Endothelial cell of umbilical vein (primary cell): ENCODE results near the gene GTF3C5. TPM values are rescaled to one million over a fixed set of nuclear protein-coding genes. Genes with fewer than 3 reads are reported as not detected.

Experiments
- BruUV-seq: library from RNA; stranded (reverse); fragments of 400-500 nt; replicated peaks from 2 replicates; lab custom pipeline; 2021; lab: Mats Ljungman, UMichigan
- CTCF ChIA-PET: fragments of 300-600, 350-600 bp; sonication (Branson Sonifier 250); formaldehyde crosslinking; loops from one replicate; lab custom pipeline; 2021; ENCODE audit warnings: antibody characterized with exemption, inconsistent platforms; lab: Charles Lee
- POLR2A ChIA-PET: fragments of 300-600, 350-600 bp; sonication (Branson Sonifier 250); formaldehyde crosslinking; loops from one replicate; lab custom pipeline; 2021; ENCODE audit warnings: antibody characterized with exemption, inconsistent platforms; lab: Charles Lee
- DNase-seq: peaks from one replicate; pipeline ENCODE4 v3.0.0-alpha.2; 2011; ENCODE audit warnings: low read depth, low spot score
- FAIRE-seq: peaks from 2 replicates; lab custom pipeline; 2011; peaks lifted over from hg19 to GRCh38; lab: Jason Lieb, UNC
- H2AFZ ChIP-seq: 2 replicates; pipeline ENCODE4 v1.6.0; 2012; ENCODE audit warnings: low read depth, low read length, control low read depth, inconsistent platforms
- H3K27ac ChIP-seq: 2 replicates; pipeline ENCODE4 v1.5.1; 2011; ENCODE audit warnings: low read depth, mild to moderate bottlenecking, control low read depth, low read length, moderate library complexity; ENCODE audit not compliant: insufficient read depth
- H3K27me3 ChIP-seq, 2 experiments: 2 replicates each; pipeline versions ENCODE4 v1.6.0 to v1.6.1; 2011; ENCODE audit warnings: low read length in 2 of 2, mixed read lengths in 1 of 2; ENCODE audit not compliant: control insufficient read depth in 2 of 2, insufficient read depth in 2 of 2
- H3K36me3 ChIP-seq, 2 experiments: 2 replicates in 1 of 2; 3 replicates in 1 of 2; pipeline ENCODE4 v1.5.1; 2011; ENCODE audit warnings: low read length in 2 of 2, mild to moderate bottlenecking in 1 of 2, moderate library complexity in 1 of 2; ENCODE audit not compliant: control insufficient read depth in 2 of 2, insufficient read depth in 2 of 2; ENCODE audit errors: extremely low read depth in 1 of 2
- H3K4me1 ChIP-seq: 3 replicates; pipeline ENCODE4 v1.5.1; 2011; ENCODE audit warnings: mild to moderate bottlenecking, low read length; ENCODE audit not compliant: control insufficient read depth, insufficient read depth; ENCODE audit errors: extremely low read depth
- H3K4me2 ChIP-seq: 2 replicates; pipeline ENCODE4 v1.6.1; 2011; ENCODE audit warnings: low read length, control low read depth, mixed read lengths; ENCODE audit not compliant: insufficient read depth
- H3K4me3 ChIP-seq, 3 experiments: fragments of 200-600 bp in 1 of 3; sonication (generic), shearing (Covaris generic) in 1 of 3; replicated peaks in 1 of 3; 2 replicates each; pipeline ENCODE4 v1.5.1; 2011 to 2016; ENCODE audit warnings: control low read depth in 3 of 3, low read length in 3 of 3, mild to moderate bottlenecking in 2 of 3, inconsistent platforms in 1 of 3, low read depth in 1 of 3, moderate library complexity in 1 of 3; ENCODE audit not compliant: insufficient read depth in 1 of 3
- H3K79me2 ChIP-seq: 2 replicates; pipeline ENCODE4 v1.6.0; 2012; ENCODE audit warnings: low read length, inconsistent platforms; ENCODE audit not compliant: control insufficient read depth, insufficient read depth
- H3K9ac ChIP-seq: replicated peaks from 2 replicates; pipeline ENCODE3; 2011; ENCODE audit warnings: low read length, control low read depth; ENCODE audit not compliant: insufficient read depth; ENCODE audit errors: extremely low read depth
- H3K9me1 ChIP-seq: replicated peaks from 3 replicates; pipeline ENCODE4 v1.6.0; 2011; ENCODE audit warnings: mild to moderate bottlenecking, low read length; ENCODE audit not compliant: control insufficient read depth, insufficient read depth; ENCODE audit errors: extremely low read depth
- H3K9me3 ChIP-seq: replicated peaks from 2 replicates; pipeline ENCODE4 v1.5.1; 2012; ENCODE audit warnings: low read length, inconsistent platforms; ENCODE audit not compliant: control insufficient read depth, insufficient read depth
- H4K20me1 ChIP-seq: replicated peaks from 2 replicates; pipeline ENCODE3; 2011; ENCODE audit warnings: mild to moderate bottlenecking, low read length; ENCODE audit not compliant: control insufficient read depth, insufficient read depth; ENCODE audit errors: extremely low read depth
- CTCF ChIP-seq, 2 donors: IDR thresholded peaks; 1 replicate in 1 of 2; 2 replicates in 1 of 2; pipeline ENCODE4 v1.5.1; 2011; ENCODE audit warnings: low read length in 2 of 2, mild to moderate bottlenecking in 2 of 2, moderate library complexity in 2 of 2, control low read depth in 1 of 2, inconsistent platforms in 1 of 2, low read depth in 1 of 2; ENCODE audit not compliant: insufficient read depth in 1 of 2; ENCODE audit errors: extremely low read depth in 1 of 2
- EZH2 ChIP-seq: IDR thresholded peaks from 2 replicates; pipeline ENCODE4 v1.6.1; 2012; ENCODE audit warnings: borderline replicate concordance, low read depth, mild to moderate bottlenecking, moderate library complexity, low read length, inconsistent platforms; ENCODE audit not compliant: severe bottlenecking
- FOS ChIP-seq: IDR thresholded peaks from 2 replicates; pipeline ENCODE4 v1.6.1; 2011; ENCODE audit warnings: mild to moderate bottlenecking, low read length, moderate library complexity, borderline replicate concordance; ENCODE audit not compliant: insufficient read depth
- GATA2 ChIP-seq: IDR thresholded peaks from 2 replicates; pipeline ENCODE4 v1.7.0; 2011; ENCODE audit warnings: low read depth, mild to moderate bottlenecking, moderate library complexity, mixed read lengths, low read length; ENCODE audit not compliant: insufficient read length, insufficient read depth
- JUN ChIP-seq: IDR thresholded peaks from 2 replicates; pipeline ENCODE4 v1.6.1; 2011; ENCODE audit warnings: borderline replicate concordance, low read depth; ENCODE audit not compliant: insufficient read length, insufficient read depth
- MAX ChIP-seq: IDR thresholded peaks from 2 replicates; pipeline ENCODE4 v1.6.1; 2011; ENCODE audit not compliant: insufficient read depth, insufficient read length
- MYC ChIP-seq: IDR thresholded peaks from one replicate; pipeline ENCODE4 v1.6.1; 2011; ENCODE audit warnings: mild to moderate bottlenecking, low read depth, low read length
- POLR2A ChIP-seq: IDR thresholded peaks from 2 replicates; pipeline ENCODE4 v1.6.1; 2012; ENCODE audit warnings: low read depth, mild to moderate bottlenecking, control low read depth, low read length
- POLR2AphosphoS5 ChIP-seq: IDR thresholded peaks from 2 replicates; pipeline ENCODE4 v1.6.1; 2012; ENCODE audit warnings: low read depth, mild to moderate bottlenecking, control low read depth, low read length, moderate library complexity; ENCODE audit not compliant: insufficient read depth
- dilution Hi-C: fragments of 300-500 bp; cut with MboI; formaldehyde crosslinking; loops from one replicate; pipeline ENCODE4 v1.15.0; 2019; ENCODE audit warnings: low sequenced_read_pairs; ENCODE audit not compliant: extremely low pct_ligation_motif_present
- intact Hi-C: fragments of 100-400 bp; cut with micrococcal nuclease; formaldehyde crosslinking; loops from one replicate; pipeline ENCODE4 v1.10.0; 2022
- polyA plus RNA-seq, 4 experiments: library from polyadenylated mRNA; depleted of rRNA in 3 of 4; stranded (reverse) in 3 of 4; unstranded in 1 of 4; fragments of >200 nt; gene quantifications; 2 replicates each; pipeline versions ENCODE4 v1.2.1 to v1.2.3, GENCODE V29; 2011 to 2012; ENCODE audit warnings: missing spikeins in 1 of 4
- total RNA-seq: library from RNA; stranded (reverse); gene quantifications from 2 replicates; pipeline ENCODE4 v1.2.3, GENCODE V29; 2021

GTF3C5 gene
- total and polyA plus RNA-seq, 2 donors (not counting 3 experiments of a cell fraction or from before 2014, with no cell fraction given): 65.6 to 73.8 TPM

GRCh38 chr9:132994410-132995120 lies 36.2 kb upstream of the GTF3C5 start:
- Histone ChIP-seq H3K4me2 (no peak overlapping the region), H3K4me1 (no peaks in the 10 kb centered on the region), H3K27me3 (peaks cover 0 to 11% of the 10 kb centered on the region in 2 experiments), H3K27ac (no peak overlapping the region), H2AFZ (no peak overlapping the region), H4K20me1 (no peaks in the 10 kb centered on the region), H3K4me3 (no peak overlapping the region), H3K79me2 (no peaks in the 10 kb centered on the region), H3K9ac (no peak overlapping the region), H3K36me3 (no peaks in the 10 kb centered on the region), H3K9me3 (no peaks in the 10 kb centered on the region), H3K9me1 (no peaks in the 10 kb centered on the region)
- TF ChIP-seq FOS (no peak), GATA2 (no peak), JUN (no peak), POLR2A (no peak), EZH2 (no peak), MYC (no peak), POLR2AphosphoS5 (no peak), CTCF (IDR thresholded peaks at IDR 0.05; ENCODE audit: extremely low read depth in 1 of 2, insufficient read depth in 1 of 2, low read depth in 1 of 2, low read length in 2 of 2) (no peak), MAX (no peak)
- dilution Hi-C loops: no loop called here
- intact Hi-C loops: no loop called here
- CTCF ChIA-PET: interaction anchor here (1.9 kb wide), 1 partner anchor 27 kb away, joined by 8 read pairs; no protein-coding TSS in a partner anchor
- FAIRE-seq (no peak), DNase-seq (no peak)
- no TSS peak for BruUV-seq
- POLR2A ChIA-PET: no interaction called here
